Vagina (tissue), 2 donors: ENCODE data around the gene NASP. TPM values are rescaled to one million over a fixed set of nuclear protein-coding genes. Genes with fewer than 3 reads are reported as not detected.

Experiments used
- DNase-seq, 2 donors: peaks; one replicate each; pipeline ENCODE4 v3.0.0-alpha.2; 2017; ENCODE audit errors: extremely low spot score in 2 of 2
- H3K27ac ChIP-seq: fragments of 200-600 bp; sonication (generic); one replicate; pipeline ENCODE4 v1.5.1; 2019
- H3K27me3 ChIP-seq: fragments of 200-600 bp; sonication (generic); one replicate; pipeline ENCODE4 v1.5.1; 2019
- H3K36me3 ChIP-seq, 2 donors: fragments of 200-600 bp; sonication (generic); one replicate each; pipeline ENCODE4 v1.5.1; 2017 to 2019
- H3K4me1 ChIP-seq: fragments of 200-600 bp; sonication (generic); one replicate; pipeline ENCODE4 v1.5.1; 2019
- H3K4me3 ChIP-seq, 2 donors: fragments of 200-600 bp; sonication (generic); 1 replicate in 1 of 2; 2 replicates in 1 of 2; pipeline ENCODE4 v1.5.1; 2016 to 2019
- H3K9me3 ChIP-seq: fragments of 200-600 bp; sonication (generic); one replicate; pipeline ENCODE4 v1.5.1; 2019
- POLR2A ChIP-seq, 2 donors: fragments of 450-650 bp; IDR thresholded peaks; one replicate each; pipeline ENCODE4 v1.6.1; 2017; ENCODE audit warnings: antibody characterized with exemption in 2 of 2, mild to moderate bottlenecking in 2 of 2, moderate library complexity in 2 of 2
- POLR2AphosphoS5 ChIP-seq, 2 donors: sonication (generic); formaldehyde crosslinking; IDR thresholded peaks; one replicate each; pipeline ENCODE4 v1.9.0; 2017; ENCODE audit warnings: antibody characterized with exemption in 2 of 2, mild to moderate bottlenecking in 2 of 2, low read depth in 1 of 2; ENCODE audit not compliant: insufficient read depth in 1 of 2
- intact Hi-C: fragments of 100-400 bp; cut with DNase I; formaldehyde crosslinking; loops from one replicate; pipeline ENCODE4 v1.15.1; 2023
- small RNA-seq: library from RNA; depleted of rRNA; stranded (forward); fragments of <200 nt; gene quantifications from one replicate; pipeline ENCODE3, GENCODE V24; 2016
- total RNA-seq: library from RNA; depleted of rRNA; stranded (reverse); fragments of >200 nt; gene quantifications from one replicate; pipeline ENCODE4 v1.2.3, GENCODE V29; 2016
- TF ChIP-seq, protein P1 (sequence below), 3 experiments: fragments of 450-650 bp in 2 of 3; fragments of 200-600 bp in 1 of 3; sonication (generic) in 1 of 3; IDR thresholded peaks; one replicate each; pipeline ENCODE4 v1.5.1; 2017 to 2019; ENCODE audit warnings: antibody characterized with exemption in 3 of 3, mild to moderate bottlenecking in 2 of 3, moderate library complexity in 2 of 3

Gene NASP
- total RNA-seq, 1 donor from 2014 or later: 57.9 TPM

DNA sequence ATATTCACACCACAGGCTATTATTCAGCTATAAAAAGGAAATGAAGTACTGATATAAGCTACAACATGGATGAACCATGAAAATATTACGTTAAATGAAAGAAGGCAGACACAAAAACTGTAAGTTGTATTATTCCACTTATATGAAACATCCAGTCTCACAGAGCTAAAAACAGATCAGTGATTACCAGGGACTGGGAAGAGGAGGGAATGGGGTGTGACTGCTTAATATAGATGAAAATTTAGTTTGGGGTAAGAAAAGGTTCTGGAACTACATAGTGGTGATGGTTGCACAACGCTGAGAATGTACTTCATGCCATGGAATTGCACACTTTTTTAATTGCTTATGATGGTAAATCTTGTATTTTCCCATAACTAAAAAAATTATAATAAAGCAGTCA lies 83.0 kb downstream of the NASP start:
- intact Hi-C loops: no loop called here

DNA sequence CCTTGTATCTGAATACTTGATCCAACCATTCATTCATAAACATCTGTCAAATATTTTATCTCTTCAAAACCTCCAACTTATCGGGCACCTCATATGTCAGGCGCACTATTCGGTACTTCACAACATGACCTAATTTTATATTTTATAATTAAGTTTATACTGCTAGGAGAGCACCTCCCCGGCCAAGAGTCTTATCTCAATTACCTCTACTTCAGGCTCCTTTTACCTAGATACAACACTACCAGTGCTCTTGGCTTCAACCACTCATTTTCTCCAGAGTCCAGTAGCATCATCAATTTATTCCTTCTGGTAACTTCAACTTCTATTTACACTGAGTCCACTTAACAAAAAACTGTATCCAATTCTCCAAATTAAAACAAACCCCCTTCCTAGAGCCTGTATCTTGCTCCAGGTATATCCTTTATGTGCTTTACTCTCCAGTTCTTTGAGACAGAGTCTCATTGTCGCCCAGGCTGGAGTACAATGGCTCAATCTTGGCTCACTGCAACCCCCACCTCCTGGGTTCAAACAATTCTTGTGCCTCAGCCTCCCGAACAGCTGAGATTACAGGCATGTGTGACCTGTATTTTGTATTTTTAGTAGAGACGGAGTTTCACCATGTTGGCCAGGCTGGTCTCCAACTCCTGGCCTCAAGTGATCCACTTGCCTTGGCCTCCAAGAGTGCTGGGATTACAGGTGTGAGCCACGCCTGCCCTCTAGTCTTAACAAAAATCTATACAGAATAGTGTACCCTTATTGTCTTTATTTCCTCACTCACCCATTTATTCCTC lies 83.7 kb downstream of the NASP start:
- Histone ChIP-seq H3K4me1 (peaks cover 68% of the 10 kb centered on the region), H3K4me3 (no peak overlapping the region), H3K27ac (no peak overlapping the region), H3K36me3 (no peaks in the 10 kb centered on the region), H3K9me3 (no peaks in the 10 kb centered on the region), H3K27me3 (no peaks in the 10 kb centered on the region)
- DNase-seq: no peak
- TF ChIP-seq POLR2A (IDR thresholded peaks at IDR 0.05): no peak
- intact Hi-C loops: no loop called here

More for the DNA sequence above, 83.0 kb downstream of the NASP start:
- Histone ChIP-seq H3K36me3 (no peaks in the 10 kb centered on the region), H3K4me3 (no peak overlapping the region), H3K27ac (no peak overlapping the region), H3K9me3 (no peaks in the 10 kb centered on the region), H3K4me1 (peaks cover 64% of the 10 kb centered on the region), H3K27me3 (no peaks in the 10 kb centered on the region)
- no peak for DNase-seq
- TF ChIP-seq, protein P1, sequence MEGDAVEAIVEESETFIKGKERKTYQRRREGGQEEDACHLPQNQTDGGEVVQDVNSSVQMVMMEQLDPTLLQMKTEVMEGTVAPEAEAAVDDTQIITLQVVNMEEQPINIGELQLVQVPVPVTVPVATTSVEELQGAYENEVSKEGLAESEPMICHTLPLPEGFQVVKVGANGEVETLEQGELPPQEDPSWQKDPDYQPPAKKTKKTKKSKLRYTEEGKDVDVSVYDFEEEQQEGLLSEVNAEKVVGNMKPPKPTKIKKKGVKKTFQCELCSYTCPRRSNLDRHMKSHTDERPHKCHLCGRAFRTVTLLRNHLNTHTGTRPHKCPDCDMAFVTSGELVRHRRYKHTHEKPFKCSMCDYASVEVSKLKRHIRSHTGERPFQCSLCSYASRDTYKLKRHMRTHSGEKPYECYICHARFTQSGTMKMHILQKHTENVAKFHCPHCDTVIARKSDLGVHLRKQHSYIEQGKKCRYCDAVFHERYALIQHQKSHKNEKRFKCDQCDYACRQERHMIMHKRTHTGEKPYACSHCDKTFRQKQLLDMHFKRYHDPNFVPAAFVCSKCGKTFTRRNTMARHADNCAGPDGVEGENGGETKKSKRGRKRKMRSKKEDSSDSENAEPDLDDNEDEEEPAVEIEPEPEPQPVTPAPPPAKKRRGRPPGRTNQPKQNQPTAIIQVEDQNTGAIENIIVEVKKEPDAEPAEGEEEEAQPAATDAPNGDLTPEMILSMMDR (IDR thresholded peaks at IDR 0.05): no peak
- TF ChIP-seq POLR2AphosphoS5 (IDR thresholded peaks at IDR 0.05; ENCODE audit: insufficient read depth in 1 of 2, low read depth in 1 of 2) (no peak), POLR2A (IDR thresholded peaks at IDR 0.05) (no peak)

Small RNAs within 50 kb of the gene (small RNA-seq; reads per million reads assigned to genes)
- gene AL355480.1 (not detected), gene AL355480.2 (not detected), gene AL355480.3 (not detected), gene AL355480.4 (not detected)

Other genes starting within 250 kb of the NASP start
- gene TOE1, start 243.9 kb upstream of the NASP start, total RNA-seq: 9.8 TPM
- 27.0 TPM for gene MUTYH, start 243.6 kb upstream of the NASP start, total RNA-seq
- gene TESK2, start 92.9 kb upstream of the NASP start, total RNA-seq: 13.5 TPM
- gene CCDC163, start 84.0 kb upstream of the NASP start, total RNA-seq: not detected
- gene MMACHC, start 83.7 kb upstream of the NASP start, total RNA-seq: 3.2 TPM
- gene PRDX1, start 62.2 kb upstream of the NASP start, total RNA-seq: 239 TPM
- 80.3 TPM for gene AKR1A1, start 33.2 kb upstream of the NASP start, total RNA-seq
- 1.5 TPM for gene CCDC17, start 40.0 kb downstream of the NASP start, total RNA-seq
- gene GPBP1L1, start 102.5 kb downstream of the NASP start, total RNA-seq: 109 TPM
- gene TMEM69, start 104.1 kb downstream of the NASP start, total RNA-seq: 13.3 TPM
- gene IPP, start 166.6 kb downstream of the NASP start, total RNA-seq: 5.6 TPM
- 28.2 TPM for gene MAST2, start 219.6 kb downstream of the NASP start, total RNA-seq